Brain microvascular endothelial cell (primary cell): ENCODE data around the gene TEAD1.

Source experiments
- DNase-seq: peaks from one replicate; pipeline ENCODE4 v3.0.0-alpha.2; 2020
- H3K27ac ChIP-seq: fragments of 250-450 bp; sonication (Bioruptor Pico); 2 replicates; pipeline ENCODE4 v1.5.1; 2020; ENCODE audit warnings: mild to moderate bottlenecking, moderate library complexity
- H3K27me3 ChIP-seq: fragments of 250-450 bp; sonication (Bioruptor Pico); replicated peaks from 2 replicates; pipeline ENCODE4 v1.5.1; 2020; ENCODE audit warnings: mild to moderate bottlenecking
- H3K36me3 ChIP-seq: fragments of 250-450 bp; sonication (Bioruptor Pico); replicated peaks from 2 replicates; pipeline ENCODE4 v1.5.1; 2020; ENCODE audit warnings: mild to moderate bottlenecking
- H3K4me3 ChIP-seq: 2 replicates; pipeline ENCODE4 v1.5.1; 2011; ENCODE audit warnings: low read depth, mild to moderate bottlenecking, control low read depth, low read length, moderate library complexity
- in situ Hi-C: cut with HindIII; loops from 2 replicates; pipeline ENCODE4 v1.10.0; 2017; ENCODE audit warnings: low sequenced_read_pairs, low pct_ligation_motif_present
- TF ChIP-seq, protein P1 (sequence below): IDR thresholded peaks from 2 replicates; pipeline ENCODE4 v1.5.1; 2011; ENCODE audit warnings: low read depth, mild to moderate bottlenecking, moderate library complexity, low read length, control low read depth, inconsistent platforms; ENCODE audit errors: missing control alignments

The TEAD1 gene

DNA sequence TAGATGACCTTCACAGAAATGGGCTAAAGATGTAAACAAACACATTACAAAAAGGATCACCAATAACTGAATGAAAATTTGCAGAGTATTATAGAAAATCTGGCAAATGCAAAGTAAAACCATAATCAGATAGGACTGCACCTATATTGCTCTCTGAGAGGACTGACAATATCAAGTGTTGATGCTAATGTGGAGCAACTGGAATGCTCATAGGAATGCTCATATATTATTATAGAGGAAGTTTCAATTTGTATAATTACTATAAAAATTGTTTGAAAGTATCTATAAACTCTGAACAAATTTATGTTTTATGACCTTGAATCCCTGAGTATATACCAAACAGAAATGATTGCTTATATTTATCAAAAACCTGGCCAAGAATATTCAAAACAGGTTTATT, 18.4 kb upstream of the TEAD1 start:
- H3K4me3 ChIP-seq: no peak overlapping the region
- TF ChIP-seq, protein P1, sequence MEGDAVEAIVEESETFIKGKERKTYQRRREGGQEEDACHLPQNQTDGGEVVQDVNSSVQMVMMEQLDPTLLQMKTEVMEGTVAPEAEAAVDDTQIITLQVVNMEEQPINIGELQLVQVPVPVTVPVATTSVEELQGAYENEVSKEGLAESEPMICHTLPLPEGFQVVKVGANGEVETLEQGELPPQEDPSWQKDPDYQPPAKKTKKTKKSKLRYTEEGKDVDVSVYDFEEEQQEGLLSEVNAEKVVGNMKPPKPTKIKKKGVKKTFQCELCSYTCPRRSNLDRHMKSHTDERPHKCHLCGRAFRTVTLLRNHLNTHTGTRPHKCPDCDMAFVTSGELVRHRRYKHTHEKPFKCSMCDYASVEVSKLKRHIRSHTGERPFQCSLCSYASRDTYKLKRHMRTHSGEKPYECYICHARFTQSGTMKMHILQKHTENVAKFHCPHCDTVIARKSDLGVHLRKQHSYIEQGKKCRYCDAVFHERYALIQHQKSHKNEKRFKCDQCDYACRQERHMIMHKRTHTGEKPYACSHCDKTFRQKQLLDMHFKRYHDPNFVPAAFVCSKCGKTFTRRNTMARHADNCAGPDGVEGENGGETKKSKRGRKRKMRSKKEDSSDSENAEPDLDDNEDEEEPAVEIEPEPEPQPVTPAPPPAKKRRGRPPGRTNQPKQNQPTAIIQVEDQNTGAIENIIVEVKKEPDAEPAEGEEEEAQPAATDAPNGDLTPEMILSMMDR: no peak
- in situ Hi-C loops: no loop called here

GRCh38 chr11:12657336-12657735, 16.9 kb upstream of the TEAD1 start:
- TF ChIP-seq, protein P1: no peak
- Histone ChIP-seq H3K4me3 (no peak overlapping the region), H3K27ac (no peak overlapping the region), H3K36me3 (no peaks in the 10 kb centered on the region), H3K27me3 (no peaks in the 10 kb centered on the region)
- DNase-seq: no peak
- in situ Hi-C loops: no loop called here

More for the DNA sequence above, 18.4 kb upstream of the TEAD1 start:
- Histone ChIP-seq H3K27me3 (no peaks in the 10 kb centered on the region), H3K36me3 (no peaks in the 10 kb centered on the region), H3K27ac (no peak overlapping the region)
- no peak for DNase-seq

- H3K4me3 ChIP-seq: no peak overlapping the region
- in situ Hi-C loops: no loop called here
- no peaks in the 10 kb centered on the region for H3K36me3 ChIP-seq
- TF ChIP-seq, protein P1: no peak
- H3K27me3 ChIP-seq: no peaks in the 10 kb centered on the region
- no peak overlapping the region for H3K27ac ChIP-seq
- no peak for DNase-seq
Measured at GRCh38 chr11:12657981-12658380, 16.2 kb upstream of the TEAD1 start.

DNA sequence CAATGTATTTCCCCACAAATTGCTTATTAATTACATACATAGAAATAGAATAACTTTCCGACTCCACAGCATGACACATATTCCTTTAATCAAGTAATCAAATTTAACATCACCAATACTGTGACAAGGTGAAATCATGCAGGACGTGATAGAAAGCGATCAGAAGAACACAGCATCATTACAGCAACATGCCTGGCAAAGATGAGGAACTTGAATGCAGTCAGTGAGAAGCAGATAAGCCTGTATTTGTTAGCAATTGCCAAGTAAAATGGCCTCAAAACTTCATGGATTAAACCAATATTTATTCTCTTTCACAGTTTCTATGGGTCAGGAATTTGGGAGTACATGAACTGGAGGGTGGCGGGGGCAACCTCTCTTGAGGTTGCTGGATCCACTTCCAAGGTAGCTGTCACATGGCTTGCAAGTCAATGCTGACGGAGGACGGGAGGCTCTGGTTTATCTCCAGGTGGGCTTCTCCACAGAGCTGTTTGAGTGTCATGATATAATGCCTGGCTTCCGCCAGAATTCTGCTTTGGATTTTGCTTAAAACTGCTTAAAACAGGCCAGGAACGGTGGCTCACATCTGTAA, 12.0 kb upstream of the TEAD1 start:
- Histone ChIP-seq H3K4me3 (no peak overlapping the region), H3K27me3 (no peaks in the 10 kb centered on the region), H3K27ac (no peak overlapping the region), H3K36me3 (no peaks in the 10 kb centered on the region)
- TF ChIP-seq, protein P1: no peak
- in situ Hi-C loops: no loop called here
- DNase-seq: no peak

DNA sequence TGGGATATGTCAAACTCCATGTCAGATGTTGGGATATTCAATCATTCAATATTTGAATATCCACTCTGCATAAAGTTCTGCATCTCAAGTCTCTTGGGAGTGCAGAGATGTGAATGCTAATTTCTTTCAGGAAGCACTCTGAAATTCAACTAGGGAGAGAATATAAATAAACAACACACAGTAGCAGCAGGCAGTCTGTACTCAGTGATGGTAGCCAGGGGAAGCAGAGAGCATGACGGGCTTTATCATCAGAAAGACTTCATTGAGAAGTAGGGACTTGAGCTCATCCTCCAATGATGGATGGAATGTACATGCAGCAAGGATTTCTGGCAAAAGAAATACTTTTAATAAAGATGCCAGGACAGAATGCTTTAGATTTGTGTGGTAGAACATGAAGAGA, 9.8 kb upstream of the TEAD1 start:
- in situ Hi-C loops: no loop called here

DNA sequence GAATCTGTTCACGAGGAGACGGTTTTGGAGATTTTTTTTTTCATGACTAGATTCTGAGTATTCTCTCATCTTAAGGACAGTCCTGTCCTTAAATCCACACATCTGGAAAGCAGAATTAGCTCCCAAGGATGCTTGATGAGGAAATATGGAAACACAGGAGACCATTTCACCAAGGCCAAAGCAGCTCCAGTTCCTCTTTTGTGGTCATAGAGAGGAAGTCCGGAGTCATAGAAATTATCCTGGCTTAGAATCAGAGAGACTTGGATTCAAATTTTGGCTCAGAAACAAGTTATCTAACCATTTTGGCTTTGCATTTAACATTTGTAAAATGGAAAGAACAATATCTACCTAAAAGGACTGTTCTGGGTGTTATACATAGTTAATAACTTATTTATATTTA, 7.3 kb upstream of the TEAD1 start:
- in situ Hi-C loops: no loop called here
- no peak overlapping the region for H3K4me3 ChIP-seq
- H3K27ac ChIP-seq: no peak overlapping the region
- H3K36me3 ChIP-seq: no peaks in the 10 kb centered on the region
- no peak for DNase-seq
- H3K27me3 ChIP-seq: no peaks in the 10 kb centered on the region
- TF ChIP-seq, protein P1: no peak

More for the DNA sequence above, 9.8 kb upstream of the TEAD1 start:
- DNase-seq: no peak
- Histone ChIP-seq H3K27me3 (no peaks in the 10 kb centered on the region), H3K36me3 (no peaks in the 10 kb centered on the region), H3K27ac (no peak overlapping the region), H3K4me3 (no peak overlapping the region)
- TF ChIP-seq, protein P1: no peak
